HG02642 (cell line): ENCODE measurements around the gene ABCB8.
A peak's percentile ranks its signal among the peaks of the same experiment; 100 is the strongest.

Experiments used
- ATAC-seq: cut with Tn5 transposase; IDR thresholded peaks from one replicate; pipeline ENCODE4 v1.9.1; 2021; ENCODE audit warnings: mild to moderate bottlenecking; ENCODE audit not compliant: unreplicated experiment, poor library complexity

The ABCB8 gene

DNA sequence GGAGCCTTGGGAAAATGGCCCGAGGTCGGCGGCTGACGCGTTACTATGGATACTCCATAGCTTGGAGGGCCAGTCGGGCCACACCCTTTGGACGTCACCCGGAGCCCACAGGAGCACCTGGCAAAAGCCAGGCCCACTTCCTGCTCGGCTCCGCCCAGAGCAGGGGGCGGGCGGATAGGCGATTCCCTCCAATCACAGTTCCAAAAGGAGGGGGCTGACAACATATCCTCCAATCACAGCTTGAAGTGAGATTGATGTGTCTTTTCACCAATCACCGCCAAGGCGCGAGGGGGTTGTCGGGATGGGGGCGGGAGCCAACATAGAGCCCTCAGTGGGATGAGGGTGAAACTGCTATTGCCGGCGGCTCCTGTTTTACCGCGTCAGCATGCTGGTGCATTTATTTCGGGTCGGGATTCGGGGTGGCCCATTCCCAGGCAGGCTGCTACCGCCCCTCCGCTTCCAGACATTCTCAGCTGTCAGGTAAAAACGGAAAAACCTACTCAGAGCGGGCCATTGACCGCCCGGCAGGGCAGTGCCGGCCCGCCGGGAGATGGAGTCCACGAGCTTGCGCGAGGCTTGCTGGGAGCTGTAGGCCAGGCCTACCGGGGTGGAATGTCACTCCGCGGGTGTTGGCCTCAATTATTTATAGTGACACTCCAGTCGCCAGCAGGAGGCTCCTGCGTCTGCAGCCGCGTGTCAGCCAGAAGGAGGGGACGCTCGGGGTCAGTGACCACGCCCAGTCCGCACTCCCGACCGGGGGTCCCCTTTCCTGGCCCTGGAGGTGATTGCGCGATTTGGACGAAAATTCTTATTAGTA lies at the start of gene ABCB8:
ABCB8 (plus strand) TSS at position 320 of the 817 bp plus-strand sequence; CDS start at position 386, 66 bp downstream.
- peak; percentile 97 for ATAC-seq

DNA sequence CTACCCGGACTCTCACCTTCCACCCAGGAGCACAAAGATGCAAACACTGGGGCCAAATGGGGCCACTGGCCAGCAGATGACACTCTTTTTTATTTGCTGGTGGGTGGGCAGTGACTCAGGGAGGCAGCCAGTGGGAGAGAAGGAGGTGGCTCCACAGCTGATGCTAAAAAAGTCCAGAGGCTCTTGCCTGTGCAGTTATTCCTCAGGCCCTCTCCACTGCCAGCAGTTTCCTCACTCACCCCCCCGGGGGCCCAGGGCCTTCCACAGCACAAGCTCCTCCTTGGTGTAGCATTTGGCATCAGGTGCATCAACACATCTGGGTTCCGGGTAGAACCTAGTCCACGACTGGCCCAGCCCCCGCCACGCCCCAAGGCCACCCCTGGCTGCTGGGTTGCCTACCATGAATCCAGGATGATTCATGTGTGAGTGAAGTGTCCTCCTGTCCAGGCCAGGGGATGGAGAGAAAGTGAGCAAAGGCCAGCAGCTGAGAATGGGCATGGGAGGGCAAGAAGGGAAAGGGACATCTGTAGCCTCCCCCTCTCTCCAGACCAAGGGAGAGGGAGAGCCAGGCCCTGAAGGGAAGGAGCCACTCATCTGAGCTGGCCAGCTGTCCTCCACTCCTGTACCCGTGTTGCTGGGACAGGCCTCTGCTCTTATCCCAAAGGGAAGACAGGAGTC lies 48.4 kb upstream of the ABCB8 start:
- no peak for ATAC-seq

DNA sequence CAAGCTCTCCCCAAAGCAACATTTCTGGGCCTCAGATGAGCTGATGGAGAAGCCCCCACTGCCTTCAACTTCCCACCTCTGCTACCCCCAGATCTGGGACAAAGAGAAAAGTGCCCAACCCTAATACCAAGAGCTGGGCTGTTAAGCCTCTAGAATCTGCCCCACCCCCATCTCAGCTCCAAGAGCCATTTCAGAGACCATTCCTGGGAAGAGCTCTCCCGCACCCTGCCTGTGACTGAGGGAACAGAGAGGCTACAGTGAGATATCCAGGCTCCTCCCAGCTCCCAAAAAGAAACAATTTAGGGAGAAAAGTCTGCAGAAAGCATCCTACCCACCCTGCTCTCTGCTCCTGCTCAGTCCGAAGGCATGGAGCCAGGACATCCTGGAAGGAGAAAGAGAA lies 47.6 kb upstream of the ABCB8 start:
- ATAC-seq: no peak

DNA sequence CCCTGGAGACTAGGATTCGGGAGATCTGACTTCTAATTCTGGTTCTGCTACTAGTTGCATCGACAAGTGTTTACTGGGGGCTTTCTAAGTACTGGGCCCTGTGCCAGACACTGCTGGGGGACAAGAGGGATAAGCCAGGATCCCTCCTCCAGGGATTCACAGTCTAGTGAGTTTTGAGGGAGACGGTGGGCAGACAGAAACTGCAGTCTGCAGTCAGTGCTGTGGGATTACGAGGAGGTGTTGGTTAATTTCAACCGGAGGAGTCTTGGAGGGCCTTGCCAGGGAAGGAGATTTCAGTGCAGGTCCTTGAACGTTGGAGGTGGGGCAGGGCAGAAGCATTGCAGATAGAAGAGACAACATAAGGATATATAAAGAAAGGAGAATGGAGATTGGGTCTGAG lies 46.6 kb upstream of the ABCB8 start:
- ATAC-seq: no peak

DNA sequence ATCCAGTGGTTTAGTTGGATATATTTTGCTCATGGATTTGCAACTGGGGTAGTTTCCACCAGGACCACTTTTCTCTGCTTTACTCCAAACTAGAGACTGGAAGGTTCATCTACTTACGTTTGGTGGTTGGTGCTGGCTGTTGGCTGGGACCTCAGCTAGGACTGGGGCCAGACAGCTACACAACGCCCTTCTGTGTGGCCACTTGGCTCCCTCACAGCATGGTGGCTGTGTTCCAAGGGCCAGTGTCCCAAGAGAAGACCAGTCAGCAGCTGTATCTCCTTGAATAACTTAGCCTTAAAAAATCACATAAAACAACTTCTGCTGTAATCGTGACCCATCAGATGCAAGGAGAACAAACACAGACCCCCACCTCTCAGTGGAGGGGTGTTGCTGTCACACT lies 45.9 kb upstream of the ABCB8 start:
- no peak for ATAC-seq

DNA sequence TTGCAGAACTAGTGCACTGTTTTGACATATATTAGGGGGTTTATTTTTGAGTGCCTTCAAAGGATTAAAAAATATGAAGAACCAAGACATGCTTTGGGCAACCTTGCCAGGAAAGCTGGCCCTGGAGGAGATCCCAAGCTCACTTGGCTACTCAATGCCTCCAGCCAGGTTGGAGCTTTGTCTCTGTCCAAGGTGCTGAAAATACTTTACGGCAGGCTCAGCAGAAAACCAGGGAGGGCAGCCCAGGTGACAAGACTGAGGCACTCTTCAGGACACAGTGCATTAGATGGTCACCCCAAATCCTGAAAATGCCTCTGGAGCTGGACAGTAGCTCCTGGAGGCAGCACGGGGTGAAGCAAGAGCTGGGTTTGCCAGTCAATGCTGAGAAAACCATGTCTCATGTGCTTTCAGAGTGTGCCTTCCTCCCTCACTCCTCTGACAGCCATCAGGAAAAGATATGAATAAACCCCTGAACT lies 44.3 kb upstream of the ABCB8 start:
- no peak for ATAC-seq

- no peak for ATAC-seq
These were observed 42.1 kb upstream of the ABCB8 start for GRCh38 chr7:150986099-150986512.

DNA sequence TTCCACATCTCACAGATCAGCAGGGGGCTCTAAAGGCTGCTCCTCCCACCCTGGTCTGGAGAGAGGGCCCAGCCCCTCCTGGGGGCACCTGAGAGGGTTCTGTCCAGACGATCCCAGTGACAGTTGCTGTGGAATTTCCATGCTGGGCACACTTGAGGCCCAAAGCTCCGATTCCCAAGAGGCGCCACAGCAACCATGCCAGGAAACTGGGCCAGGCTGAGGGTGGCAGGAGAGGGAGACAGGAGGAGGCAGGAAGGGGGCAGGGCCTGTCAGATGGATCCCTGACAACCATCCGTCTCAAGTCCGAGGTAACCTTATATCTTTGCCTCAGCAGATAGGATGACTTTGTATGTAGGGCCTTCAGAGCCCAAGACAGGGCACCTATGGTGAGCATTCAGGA lies 41.7 kb upstream of the ABCB8 start:
- ATAC-seq: no peak

DNA sequence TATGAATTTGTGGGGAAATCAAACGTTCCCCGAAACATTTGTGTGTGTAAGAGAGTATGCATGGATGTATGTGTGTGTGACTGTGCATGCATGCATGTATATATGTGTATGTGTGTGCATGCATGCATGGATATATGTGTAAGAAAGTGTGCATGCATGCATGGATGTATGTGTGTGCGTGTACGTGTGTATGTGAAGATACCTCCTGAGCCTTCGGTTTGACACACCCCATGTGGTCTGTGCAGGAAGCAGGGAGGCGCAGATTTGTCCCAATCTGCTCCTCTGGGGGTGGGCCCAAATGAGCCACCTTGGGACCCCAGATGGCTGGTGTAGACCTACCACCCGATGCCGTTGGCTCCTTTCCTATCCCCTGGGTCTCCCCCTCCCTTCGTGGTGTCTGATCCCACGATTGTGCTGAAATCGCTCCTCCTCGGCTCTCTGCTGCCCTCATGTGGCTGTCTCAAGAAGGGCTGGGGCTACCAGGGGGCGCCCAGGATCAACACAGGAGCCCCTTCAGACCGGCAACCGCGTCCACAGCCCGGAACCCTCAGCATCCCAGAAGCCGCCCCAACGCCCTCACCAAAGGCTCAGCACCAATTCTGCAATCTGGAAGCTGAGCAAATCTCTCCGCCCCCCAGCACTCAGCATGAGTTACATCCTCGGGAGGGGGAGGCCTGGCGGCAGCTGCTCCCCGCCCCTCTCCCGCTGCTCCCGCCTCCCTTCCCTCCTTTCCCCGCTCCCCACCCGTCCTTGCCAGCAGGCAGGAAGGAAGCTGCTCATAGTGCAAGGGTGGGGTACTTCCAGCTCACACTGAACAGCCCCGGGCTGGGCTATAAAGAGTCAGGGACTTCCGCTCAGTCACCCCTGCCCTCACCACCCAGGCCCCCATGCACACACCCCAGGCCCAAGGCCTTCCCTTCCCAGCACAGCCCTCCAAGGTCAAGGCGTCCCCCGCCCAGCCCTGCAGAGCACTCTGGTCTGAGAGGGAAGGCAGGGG lies 39.7 kb upstream of the ABCB8 start:
- no peak for ATAC-seq

DNA sequence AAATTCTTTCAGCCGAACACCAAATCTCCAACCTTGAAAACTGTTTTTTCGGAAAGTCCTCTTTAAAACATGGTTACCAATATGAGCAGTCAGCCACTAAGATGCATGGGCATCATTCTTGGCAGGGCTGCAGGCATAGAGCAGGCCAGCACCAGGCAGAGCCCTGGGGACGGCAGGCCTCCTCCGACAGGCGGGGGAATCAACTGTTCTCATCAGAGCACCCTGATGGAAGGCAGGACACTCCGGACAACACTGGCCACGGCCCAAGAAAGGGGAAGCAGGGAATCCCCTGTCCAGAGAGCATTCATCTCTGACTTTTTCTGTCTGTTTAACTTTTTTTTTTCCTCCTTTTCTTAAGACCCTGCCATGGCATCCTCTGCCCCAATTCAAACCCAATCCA lies 38.8 kb upstream of the ABCB8 start:
- no peak for ATAC-seq

DNA sequence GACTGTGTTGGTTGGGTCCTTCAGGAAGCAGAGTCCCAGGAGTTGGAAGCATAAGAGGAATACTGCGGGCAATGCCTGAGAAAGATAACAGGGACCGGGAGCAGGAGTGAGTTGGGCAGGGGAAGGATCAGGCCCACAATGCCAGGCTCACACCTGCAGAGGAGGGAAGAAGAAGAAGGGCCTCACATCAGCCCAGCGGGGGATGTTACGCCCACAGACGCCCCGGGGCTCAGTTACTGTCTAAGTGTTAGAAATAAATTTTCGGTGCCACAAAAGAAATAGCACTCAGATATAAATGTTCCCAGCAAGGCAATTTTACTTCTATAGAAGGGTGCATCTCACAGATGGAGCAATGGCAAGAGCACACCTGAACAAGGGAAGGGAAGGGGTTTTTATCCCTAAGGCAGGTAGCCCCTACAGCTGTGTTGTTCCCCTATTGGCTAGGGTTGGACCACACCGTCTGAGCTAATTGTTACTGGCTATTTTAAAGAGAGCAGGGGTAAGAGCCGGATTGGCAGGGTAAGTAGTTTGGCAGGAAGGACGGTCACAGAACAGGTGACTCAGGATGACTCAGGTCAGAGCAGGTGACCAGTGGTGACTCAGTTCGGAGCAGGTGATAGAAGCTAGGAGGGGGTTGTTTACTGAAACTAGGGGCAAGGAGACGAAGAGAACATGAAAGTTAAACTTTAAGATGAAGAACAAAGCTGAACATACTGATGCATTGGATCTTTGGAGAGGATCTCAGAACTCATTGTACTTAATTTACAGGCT lies 37.6 kb upstream of the ABCB8 start, which contains the start of gene NOS3:
NOS3 (plus strand) TSS at position 602 of the 771 bp plus-strand sequence. CDS start 2,787 bp downstream, outside the sequence.
- no peak for ATAC-seq

DNA sequence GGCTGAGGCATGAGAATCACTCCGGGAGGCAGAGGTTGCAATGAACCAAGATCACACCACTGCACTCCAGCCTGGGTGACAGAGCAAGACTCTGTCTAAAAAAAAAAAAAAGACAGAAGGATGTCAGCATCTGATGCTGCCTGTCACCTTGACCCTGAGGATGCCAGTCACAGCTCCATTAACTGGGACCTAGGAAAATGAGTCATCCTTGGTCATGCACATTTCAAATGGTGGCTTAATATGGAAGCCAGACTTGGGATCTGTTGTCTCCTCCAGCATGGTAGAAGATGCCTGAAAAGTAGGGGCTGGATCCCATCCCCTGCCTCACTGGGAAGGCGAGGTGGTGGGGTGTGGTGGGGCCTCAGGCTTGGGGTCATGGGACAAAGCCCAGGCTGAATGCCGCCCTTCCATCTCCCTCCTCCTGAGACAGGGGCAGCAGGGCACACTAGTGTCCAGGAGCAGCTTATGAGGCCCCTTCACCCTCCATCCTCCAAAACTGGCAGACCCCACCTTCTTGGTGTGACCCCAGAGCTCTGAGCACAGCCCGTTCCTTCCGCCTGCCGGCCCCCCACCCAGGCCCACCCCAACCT lies 36.1 kb upstream of the ABCB8 start:
- ATAC-seq: no peak

GRCh38 chr7:150992833-150993302 lies 35.4 kb upstream of the ABCB8 start:
- peak; percentile 59 for ATAC-seq

DNA sequence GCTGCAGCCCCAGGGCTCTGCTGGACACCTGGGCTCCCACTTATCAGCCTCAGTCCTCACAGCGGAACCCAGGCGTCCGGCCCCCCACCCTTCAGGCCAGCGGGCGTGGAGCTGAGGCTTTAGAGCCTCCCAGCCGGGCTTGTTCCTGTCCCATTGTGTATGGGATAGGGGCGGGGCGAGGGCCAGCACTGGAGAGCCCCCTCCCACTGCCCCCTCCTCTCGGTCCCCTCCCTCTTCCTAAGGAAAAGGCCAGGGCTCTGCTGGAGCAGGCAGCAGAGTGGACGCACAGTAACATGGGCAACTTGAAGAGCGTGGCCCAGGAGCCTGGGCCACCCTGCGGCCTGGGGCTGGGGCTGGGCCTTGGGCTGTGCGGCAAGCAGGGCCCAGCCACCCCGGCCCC lies 34.7 kb upstream of the ABCB8 start:
- no peak for ATAC-seq

DNA sequence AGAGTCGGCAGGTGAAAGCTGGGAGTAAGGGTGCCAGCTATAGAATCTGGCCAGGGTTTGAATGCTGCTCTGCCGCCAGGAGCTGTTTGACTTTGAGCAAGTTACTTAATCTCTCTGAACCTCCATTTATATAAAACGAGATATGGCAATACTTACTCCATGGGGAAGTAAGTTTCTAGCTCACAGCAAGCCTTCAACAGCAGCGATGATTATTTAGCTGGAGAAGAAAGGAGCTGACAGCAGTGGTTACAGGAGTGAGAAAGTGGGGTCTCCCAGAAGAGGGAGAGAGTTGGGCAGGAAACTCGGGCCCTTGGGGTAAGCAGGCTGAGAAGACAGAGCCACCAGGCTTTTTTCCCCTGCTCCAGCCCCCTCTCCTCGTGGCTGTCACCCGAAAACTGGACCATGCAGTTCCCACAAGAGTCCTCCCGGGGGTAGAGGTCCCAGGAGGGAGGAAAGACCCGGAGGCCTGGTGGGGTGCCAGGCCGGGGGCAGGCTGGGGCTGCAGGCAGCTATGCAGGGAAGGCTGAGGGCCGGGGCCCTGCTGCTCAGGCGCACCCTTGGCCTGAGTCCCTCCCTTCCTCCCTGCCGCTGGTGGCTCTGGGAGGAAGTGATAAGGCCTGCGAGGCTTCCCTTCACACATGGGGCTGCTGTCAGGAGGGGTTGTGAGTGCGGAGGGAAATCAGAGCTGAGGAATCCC lies 34.0 kb upstream of the ABCB8 start:
- ATAC-seq: no peak

DNA sequence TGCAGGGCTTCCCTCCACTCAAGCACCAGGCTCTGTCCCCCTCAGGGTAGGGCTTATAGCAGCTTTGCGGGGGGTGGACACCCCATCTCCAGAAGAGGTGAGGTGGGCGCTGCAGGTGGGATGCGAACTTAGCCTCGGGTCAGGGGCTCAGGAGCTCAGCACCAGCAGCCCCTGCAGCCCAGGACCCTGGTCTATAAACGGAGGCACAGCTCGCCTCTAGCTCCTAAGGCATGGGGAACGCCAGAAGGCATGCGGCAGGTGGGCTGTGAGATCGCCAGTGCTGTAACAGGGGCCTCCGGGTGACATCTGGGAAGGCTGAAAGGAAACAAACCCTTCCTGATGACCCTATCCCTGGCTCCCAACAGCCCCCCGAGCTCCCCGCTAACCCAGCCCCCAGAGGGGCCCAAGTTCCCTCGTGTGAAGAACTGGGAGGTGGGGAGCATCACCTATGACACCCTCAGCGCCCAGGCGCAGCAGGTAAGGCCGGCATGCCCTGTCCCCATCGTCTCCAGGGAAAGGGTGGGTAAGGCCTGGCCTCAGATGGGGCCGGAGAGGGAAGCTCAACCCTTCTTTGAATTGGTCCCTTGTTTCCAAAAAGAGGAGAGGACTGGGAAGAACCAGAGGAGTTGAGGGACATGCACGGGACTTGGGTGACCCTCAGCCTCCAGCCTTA lies 33.3 kb upstream of the ABCB8 start:
- ATAC-seq: no peak

DNA sequence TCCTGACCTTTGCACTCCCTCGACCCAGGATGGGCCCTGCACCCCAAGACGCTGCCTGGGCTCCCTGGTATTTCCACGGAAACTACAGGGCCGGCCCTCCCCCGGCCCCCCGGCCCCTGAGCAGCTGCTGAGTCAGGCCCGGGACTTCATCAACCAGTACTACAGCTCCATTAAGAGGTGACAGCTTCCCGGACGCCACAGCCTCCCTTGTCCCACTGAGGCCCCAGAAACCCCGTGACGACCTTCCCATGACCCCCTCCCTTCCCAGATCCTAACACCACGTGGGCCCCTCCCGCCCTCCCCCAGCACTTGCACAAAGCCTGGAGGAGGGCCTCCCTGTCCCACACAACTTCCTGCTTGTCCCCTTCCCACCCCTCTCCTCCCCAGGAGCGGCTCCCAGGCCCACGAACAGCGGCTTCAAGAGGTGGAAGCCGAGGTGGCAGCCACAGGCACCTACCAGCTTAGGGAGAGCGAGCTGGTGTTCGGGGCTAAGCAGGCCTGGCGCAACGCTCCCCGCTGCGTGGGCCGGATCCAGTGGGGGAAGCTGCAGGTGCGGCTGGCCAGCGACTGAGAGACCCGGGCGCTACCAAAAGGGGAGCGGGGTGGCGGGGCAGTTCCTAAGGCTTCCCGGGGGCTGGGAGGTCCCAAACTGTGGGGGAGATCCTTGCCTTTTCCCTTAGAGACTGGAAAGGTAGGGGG lies 31.7 kb upstream of the ABCB8 start:
- no peak for ATAC-seq
